Neural progenitor cell (in vitro differentiated cells): ENCODE measurements around the gene PIF1. TPM values are rescaled to one million over a fixed set of nuclear protein-coding genes. Genes with fewer than 3 reads are reported as not detected.

ENCODE experiments used
- DNase-seq: peaks from one replicate; pipeline ENCODE4 v3.0.0-alpha.2; 2016; ENCODE audit warnings: low spot score
- H2AFZ ChIP-seq: fragments of 200-600 bp; sonication (generic); replicated peaks from 2 replicates; pipeline ENCODE4 v1.6.1; 2016; ENCODE audit warnings: antibody characterized with exemption
- H3F3A ChIP-seq: fragments of 200-600 bp; sonication (generic); 2 replicates; pipeline ENCODE4 v1.6.1; 2016; ENCODE audit warnings: antibody characterized with exemption, low read depth
- H3K27ac ChIP-seq: fragments of 200-600 bp; sonication (generic); 2 replicates; pipeline ENCODE4 v1.5.1; 2016; ENCODE audit warnings: mild to moderate bottlenecking
- H3K27me3 ChIP-seq: fragments of 200-600 bp; sonication (generic); 2 replicates; pipeline ENCODE4 v1.6.1; 2016; ENCODE audit warnings: mild to moderate bottlenecking, moderate library complexity
- H3K36me3 ChIP-seq: fragments of 200-600 bp; sonication (generic); 2 replicates; pipeline ENCODE4 v1.5.1; 2016
- H3K4me1 ChIP-seq: fragments of 200-600 bp; sonication (generic); 2 replicates; pipeline ENCODE4 v1.6.1; 2016; ENCODE audit warnings: mixed run types
- H3K4me2 ChIP-seq: fragments of 200-600 bp; sonication (generic); 2 replicates; pipeline ENCODE4 v1.6.1; 2016
- H3K4me3 ChIP-seq: fragments of 200-600 bp; sonication (generic); 2 replicates; pipeline ENCODE4 v1.5.1; 2016
- H3K79me2 ChIP-seq: fragments of 200-600 bp; sonication (generic); 2 replicates; pipeline ENCODE4 v1.6.1; 2016; ENCODE audit warnings: low read depth
- H3K9ac ChIP-seq: fragments of 200-600 bp; sonication (generic); 2 replicates; pipeline ENCODE4 v1.6.1; 2016
- H3K9me3 ChIP-seq: fragments of 200-600 bp; sonication (generic); 2 replicates; pipeline ENCODE4 v1.5.1; 2016; ENCODE audit warnings: low read depth
- H4K20me1 ChIP-seq: fragments of 200-600 bp; sonication (generic); 2 replicates; pipeline ENCODE4 v1.6.1; 2016; ENCODE audit warnings: low read depth
- H3K27ac Mint-ChIP-seq: 3 replicates; pipeline ENCODE4 v1.8.0; 2021; ENCODE audit warnings: mixed read lengths
- H3K27me3 Mint-ChIP-seq: 2 replicates; pipeline ENCODE4 v1.8.0; 2022; ENCODE audit warnings: low read depth, mild to moderate bottlenecking, inconsistent platforms, moderate library complexity, mixed read lengths; ENCODE audit not compliant: insufficient read depth
- H3K36me3 Mint-ChIP-seq: 3 replicates; pipeline ENCODE4 v1.8.0; 2021; ENCODE audit warnings: mixed read lengths
- H3K4me1 Mint-ChIP-seq: 3 replicates; pipeline ENCODE4 v1.8.0; 2021; ENCODE audit warnings: mixed read lengths
- H3K4me3 Mint-ChIP-seq: 3 replicates; pipeline ENCODE4 v1.8.0; 2021; ENCODE audit warnings: mild to moderate bottlenecking, moderate library complexity, mixed read lengths
- H3K9me3 Mint-ChIP-seq: 3 replicates; pipeline ENCODE4 v1.8.0; 2020; ENCODE audit warnings: mixed read lengths
- CTCF ChIP-seq: fragments of 200-600 bp; sonication (generic); IDR thresholded peaks from 2 replicates; pipeline ENCODE4 v1.5.1; 2017; ENCODE audit warnings: antibody characterized with exemption, mild to moderate bottlenecking
- EZH2phosphoT487 ChIP-seq: fragments of 200-600 bp; sonication (generic); IDR thresholded peaks from 2 replicates; pipeline ENCODE4 v1.6.1; 2017; ENCODE audit warnings: antibody characterized with exemption
- total RNA-seq: library from RNA; depleted of rRNA; stranded (reverse); fragments of >200 nt; gene quantifications from 2 replicates; pipeline ENCODE4 v1.2.3, GENCODE V29; 2015; ENCODE audit warnings: low replicate concordance

Gene PIF1
- total RNA-seq, 1 donor from 2014 or later: 50.8 TPM

DNA sequence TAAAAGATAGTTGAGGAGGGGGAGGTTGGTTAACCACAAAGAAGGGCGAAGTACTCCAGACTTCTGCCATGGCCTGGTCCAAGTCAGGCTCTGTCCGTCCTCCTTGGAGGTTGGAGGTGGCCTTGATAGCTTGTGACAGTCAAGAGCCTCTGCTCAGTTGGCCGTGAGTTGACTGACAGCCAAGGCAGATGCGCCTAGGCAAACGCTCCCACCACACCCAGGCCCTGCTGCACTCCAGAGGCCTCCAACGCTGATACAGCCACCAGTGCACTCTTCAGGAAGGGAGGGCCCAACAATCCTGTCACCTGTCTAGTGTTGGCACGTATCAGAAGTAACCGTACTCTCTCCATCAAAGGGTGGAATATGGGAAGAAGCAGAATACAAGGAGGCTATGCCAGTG is 59.4 kb downstream of the PIF1 start:
- no peaks in the 10 kb centered on the region for H3K9me3 ChIP-seq
- Mint-ChIP-seq H3K9me3 (no peaks in the 10 kb centered on the region), H3K4me1 (peaks cover 13% of the 10 kb centered on the region), H3K27ac (no peak overlapping the region), H3K27me3 (peaks cover 3% of the 10 kb centered on the region), H3K36me3 (peaks cover 2% of the 10 kb centered on the region), H3K4me3 (no peak overlapping the region)
- H3K4me1 ChIP-seq: no peaks in the 10 kb centered on the region
- TF ChIP-seq EZH2phosphoT487 (no peak), CTCF (no peak)
- no peaks in the 10 kb centered on the region for H3K27me3 ChIP-seq
- no peaks in the 10 kb centered on the region for H3F3A ChIP-seq
- no peaks in the 10 kb centered on the region for H3K36me3 ChIP-seq
- H2AFZ ChIP-seq: no peak overlapping the region
- no peak overlapping the region for H3K4me2 ChIP-seq
- no peak for DNase-seq
- H3K79me2 ChIP-seq: peaks cover 40% of the 10 kb centered on the region
- H3K4me3 ChIP-seq: no peak overlapping the region
- no peak overlapping the region for H3K27ac ChIP-seq
- H3K9ac ChIP-seq: no peak overlapping the region
- H4K20me1 ChIP-seq: no peaks in the 10 kb centered on the region

Other genes with a start within 250 kb of the PIF1 start
- gene RBPMS2, start 50.1 kb downstream of the PIF1 start, total RNA-seq: 0.15 and 1.8 TPM in 2 replicates
- gene PLEKHO2, start 16.3 kb upstream of the PIF1 start, total RNA-seq: 7.7 and 15.7 TPM in 2 replicates
- 6.1 and 7.1 TPM in 2 replicates for gene ANKDD1A, start 86.3 kb upstream of the PIF1 start, total RNA-seq
- 84.4 and 109 TPM in 2 replicates for gene SPG21, start 164.3 kb upstream of the PIF1 start, total RNA-seq
- gene MTFMT, start 204.0 kb upstream of the PIF1 start, total RNA-seq: 22.2 and 30.3 TPM in 2 replicates
- not detected in 2 replicates for gene SLC51B, start 219.7 kb upstream of the PIF1 start, total RNA-seq
- gene RASL12, start 242.3 kb upstream of the PIF1 start, total RNA-seq: 5.8 and 7.7 TPM in 2 replicates